HepG2 (cell line): ENCODE measurements around the gene ISG20. TPM values are rescaled to one million over a fixed set of nuclear protein-coding genes. Genes with fewer than 3 reads are reported as not detected.
A peak's percentile ranks its signal among the peaks of the same experiment; 100 is the strongest.

ENCODE experiments used
- CBX5 ChIP-seq: sonication (generic); formaldehyde crosslinking; IDR thresholded peaks from 2 replicates; pipeline ENCODE4 v1.4.0; 2020; ENCODE audit warnings: missing genetic modification reagents, borderline replicate concordance
- KDM5A ChIP-seq: fragments of 200-600 bp; sonication (generic); IDR thresholded peaks from 2 replicates; pipeline ENCODE4 v1.7.0; 2018; ENCODE audit warnings: antibody characterized with exemption, mild to moderate bottlenecking, low read length, borderline replicate concordance
- LCORL ChIP-seq, 2 experiments: fragments of 450-650 bp in 1 of 2; sonication (generic) in 1 of 2; formaldehyde crosslinking in 1 of 2; IDR thresholded peaks; 2 replicates each; pipeline versions ENCODE4 v1.5.0 to v1.6.1; 2017 to 2020; ENCODE audit warnings: antibody characterized with exemption in 1 of 2, missing genetic modification reagents in 1 of 2
- MIXL1 ChIP-seq: IDR thresholded peaks from 2 replicates; pipeline ENCODE4 v1.6.1; 2016
- NFYB ChIP-seq: sonication (generic); formaldehyde crosslinking; IDR thresholded peaks from 2 replicates; pipeline ENCODE4 v1.4.0; 2020; ENCODE audit warnings: missing genetic modification reagents
- RAD51 ChIP-seq: fragments of 450-650 bp; IDR thresholded peaks from 2 replicates; pipeline ENCODE4 v1.6.1; 2016; ENCODE audit warnings: borderline replicate concordance
- SRSF1 ChIP-seq: fragments of 200-400 bp; formaldehyde crosslinking; optimal IDR thresholded peaks from 2 replicates; pipeline ENCODE3; 2017; ENCODE audit warnings: mild to moderate bottlenecking, low read depth, low read length, moderate library complexity
- SYNCRIP ChIP-seq: fragments of 200-400 bp; formaldehyde crosslinking; IDR thresholded peaks from 2 replicates; pipeline ENCODE4 v1.6.1; 2018; ENCODE audit warnings: mild to moderate bottlenecking, low read depth, low read length; ENCODE audit not compliant: insufficient read depth
- ZNF75D ChIP-seq: sonication (generic); formaldehyde crosslinking; IDR thresholded peaks from 2 replicates; pipeline ENCODE4 v1.8.1; 2023; ENCODE audit warnings: missing genetic modification reagents, mild to moderate bottlenecking, borderline replicate concordance
- ZNF878 ChIP-seq: sonication (generic); formaldehyde crosslinking; IDR thresholded peaks from 2 replicates; pipeline ENCODE4 v1.8.1; 2023; ENCODE audit warnings: mild to moderate bottlenecking, missing genetic modification reagents, moderate library complexity
- ZXDC ChIP-seq: sonication (generic); formaldehyde crosslinking; IDR thresholded peaks from 2 replicates; pipeline ENCODE4 v1.5.0; 2020; ENCODE audit warnings: mild to moderate bottlenecking, missing genetic modification reagents
- polyA plus RNA-seq, 8 experiments: library from polyadenylated mRNA; depleted of rRNA in 3 of 8; stranded (reverse) in 7 of 8; unstranded in 1 of 8; fragments of >200 nt; fragmentation: Illumina TruSeq in 4 of 8; extraction: Trizol in 4 of 8; gene quantifications; 2 replicates each; pipeline versions ENCODE4 v1.2.1 to v1.2.3, GENCODE V29; 2011 to 2016; ENCODE audit warnings: low read depth in 4 of 8, missing spikeins in 1 of 8, mixed read lengths in 1 of 8; ENCODE audit not compliant: insufficient read depth in 1 of 8
- total RNA-seq, 5 experiments: library from RNA; depleted of rRNA; stranded (reverse); fragments of >200 nt; fragmentation: Illumina TruSeq; extraction: Trizol; gene quantifications; 2 replicates each; pipeline ENCODE4 v1.2.3, GENCODE V29; 2016; ENCODE audit warnings: low read depth in 1 of 5
- TF ChIP-seq, protein P1 (sequence below): sonication (generic); formaldehyde crosslinking; conservative IDR thresholded peaks from 2 replicates; pipeline ENCODE4 v1.4.0; 2020; ENCODE audit warnings: missing genetic modification reagents
- TF ChIP-seq, protein P2 (sequence below): sonication (generic); formaldehyde crosslinking; IDR thresholded peaks from 2 replicates; pipeline ENCODE4 v1.9.0; 2021; ENCODE audit warnings: missing genetic modification reagents, borderline replicate concordance
- TF ChIP-seq, protein P3 (sequence below): sonication (generic); formaldehyde crosslinking; IDR thresholded peaks from 2 replicates; pipeline ENCODE4 v1.5.1; 2020; ENCODE audit warnings: mild to moderate bottlenecking, missing genetic modification reagents, borderline replicate concordance

The ISG20 gene
- total and polyA plus RNA-seq, 2 of the 13 experiments (the other 11 are each of a cell fraction or from before 2014, with no cell fraction given), result 6.3 to 31.5 TPM

DNA sequence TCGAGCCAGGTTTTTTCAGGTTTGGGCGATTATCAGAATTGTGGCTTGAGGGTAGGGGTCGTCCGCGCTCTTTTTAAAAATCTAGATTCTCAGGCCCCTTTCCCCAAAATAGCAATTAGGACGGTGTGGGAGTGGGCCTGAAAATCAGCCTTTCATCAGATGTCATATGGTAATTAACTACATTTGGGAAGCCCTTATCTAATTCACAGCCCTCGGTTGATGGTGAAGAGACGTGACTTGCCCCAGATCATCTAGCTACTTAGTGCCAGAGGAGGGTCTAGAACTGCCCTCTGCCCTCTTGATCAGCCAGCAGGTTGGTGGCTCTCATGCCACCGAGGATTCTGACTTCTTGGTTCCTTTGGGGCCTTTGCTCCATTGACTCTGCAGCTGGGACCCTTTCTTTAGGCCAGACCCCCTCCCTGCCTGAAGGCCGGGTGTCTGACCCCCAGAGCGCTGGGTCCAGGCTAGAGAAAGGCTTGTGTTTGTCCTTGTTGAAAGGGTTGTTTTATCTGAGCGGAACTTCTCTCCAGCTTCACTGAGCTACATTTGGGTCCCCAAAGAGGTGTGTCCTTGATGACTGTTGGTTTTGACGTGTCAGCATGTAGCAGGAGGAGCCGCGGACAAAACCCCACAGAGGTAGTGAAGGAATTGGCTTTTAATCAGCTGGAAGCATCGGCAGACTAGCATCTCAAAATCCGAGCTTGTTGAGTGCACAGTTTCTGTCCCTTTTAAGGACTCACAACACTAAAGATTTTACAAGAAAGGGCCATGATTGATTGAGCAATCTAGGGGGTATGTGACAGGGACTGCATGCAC is 16.8 kb upstream of the ISG20 start (continued):
- TF ChIP-seq RAD51 (no peak), CBX5 (CRISPR knock-in tag) (no peak), SRSF1 (no peak), MIXL1 (no peak), KDM5A (0 out of 2 replicates have a peak, but pooled peaks have one; percentile 17), ZXDC (0 out of 2 replicates have a peak, but pooled peaks have one; percentile 56), LCORL (IDR thresholded peaks at IDR 0.05) (no peak), LCORL (CRISPR knock-in tag; IDR thresholded peaks at IDR 0.05) (peak; percentile 35; the same call in 1 of the 2 replicates), ZNF878 (0 out of 2 replicates have a peak, but pooled peaks have one; percentile 27), SYNCRIP (no peak), NFYB (no peak), ZNF75D (CRISPR knock-in tag) (0 out of 2 replicates have a peak, but pooled peaks have one; percentile 40)
- TF ChIP-seq, protein P1, sequence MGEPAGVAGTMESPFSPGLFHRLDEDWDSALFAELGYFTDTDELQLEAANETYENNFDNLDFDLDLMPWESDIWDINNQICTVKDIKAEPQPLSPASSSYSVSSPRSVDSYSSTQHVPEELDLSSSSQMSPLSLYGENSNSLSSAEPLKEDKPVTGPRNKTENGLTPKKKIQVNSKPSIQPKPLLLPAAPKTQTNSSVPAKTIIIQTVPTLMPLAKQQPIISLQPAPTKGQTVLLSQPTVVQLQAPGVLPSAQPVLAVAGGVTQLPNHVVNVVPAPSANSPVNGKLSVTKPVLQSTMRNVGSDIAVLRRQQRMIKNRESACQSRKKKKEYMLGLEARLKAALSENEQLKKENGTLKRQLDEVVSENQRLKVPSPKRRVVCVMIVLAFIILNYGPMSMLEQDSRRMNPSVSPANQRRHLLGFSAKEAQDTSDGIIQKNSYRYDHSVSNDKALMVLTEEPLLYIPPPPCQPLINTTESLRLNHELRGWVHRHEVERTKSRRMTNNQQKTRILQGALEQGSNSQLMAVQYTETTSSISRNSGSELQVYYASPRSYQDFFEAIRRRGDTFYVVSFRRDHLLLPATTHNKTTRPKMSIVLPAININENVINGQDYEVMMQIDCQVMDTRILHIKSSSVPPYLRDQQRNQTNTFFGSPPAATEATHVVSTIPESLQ (CRISPR knock-in tag), result no peak
- TF ChIP-seq, protein P2, sequence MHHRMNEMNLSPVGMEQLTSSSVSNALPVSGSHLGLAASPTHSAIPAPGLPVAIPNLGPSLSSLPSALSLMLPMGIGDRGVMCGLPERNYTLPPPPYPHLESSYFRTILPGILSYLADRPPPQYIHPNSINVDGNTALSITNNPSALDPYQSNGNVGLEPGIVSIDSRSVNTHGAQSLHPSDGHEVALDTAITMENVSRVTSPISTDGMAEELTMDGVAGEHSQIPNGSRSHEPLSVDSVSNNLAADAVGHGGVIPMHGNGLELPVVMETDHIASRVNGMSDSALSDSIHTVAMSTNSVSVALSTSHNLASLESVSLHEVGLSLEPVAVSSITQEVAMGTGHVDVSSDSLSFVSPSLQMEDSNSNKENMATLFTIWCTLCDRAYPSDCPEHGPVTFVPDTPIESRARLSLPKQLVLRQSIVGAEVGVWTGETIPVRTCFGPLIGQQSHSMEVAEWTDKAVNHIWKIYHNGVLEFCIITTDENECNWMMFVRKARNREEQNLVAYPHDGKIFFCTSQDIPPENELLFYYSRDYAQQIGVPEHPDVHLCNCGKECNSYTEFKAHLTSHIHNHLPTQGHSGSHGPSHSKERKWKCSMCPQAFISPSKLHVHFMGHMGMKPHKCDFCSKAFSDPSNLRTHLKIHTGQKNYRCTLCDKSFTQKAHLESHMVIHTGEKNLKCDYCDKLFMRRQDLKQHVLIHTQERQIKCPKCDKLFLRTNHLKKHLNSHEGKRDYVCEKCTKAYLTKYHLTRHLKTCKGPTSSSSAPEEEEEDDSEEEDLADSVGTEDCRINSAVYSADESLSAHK (CRISPR knock-in tag), result no peak
- TF ChIP-seq, protein P3, sequence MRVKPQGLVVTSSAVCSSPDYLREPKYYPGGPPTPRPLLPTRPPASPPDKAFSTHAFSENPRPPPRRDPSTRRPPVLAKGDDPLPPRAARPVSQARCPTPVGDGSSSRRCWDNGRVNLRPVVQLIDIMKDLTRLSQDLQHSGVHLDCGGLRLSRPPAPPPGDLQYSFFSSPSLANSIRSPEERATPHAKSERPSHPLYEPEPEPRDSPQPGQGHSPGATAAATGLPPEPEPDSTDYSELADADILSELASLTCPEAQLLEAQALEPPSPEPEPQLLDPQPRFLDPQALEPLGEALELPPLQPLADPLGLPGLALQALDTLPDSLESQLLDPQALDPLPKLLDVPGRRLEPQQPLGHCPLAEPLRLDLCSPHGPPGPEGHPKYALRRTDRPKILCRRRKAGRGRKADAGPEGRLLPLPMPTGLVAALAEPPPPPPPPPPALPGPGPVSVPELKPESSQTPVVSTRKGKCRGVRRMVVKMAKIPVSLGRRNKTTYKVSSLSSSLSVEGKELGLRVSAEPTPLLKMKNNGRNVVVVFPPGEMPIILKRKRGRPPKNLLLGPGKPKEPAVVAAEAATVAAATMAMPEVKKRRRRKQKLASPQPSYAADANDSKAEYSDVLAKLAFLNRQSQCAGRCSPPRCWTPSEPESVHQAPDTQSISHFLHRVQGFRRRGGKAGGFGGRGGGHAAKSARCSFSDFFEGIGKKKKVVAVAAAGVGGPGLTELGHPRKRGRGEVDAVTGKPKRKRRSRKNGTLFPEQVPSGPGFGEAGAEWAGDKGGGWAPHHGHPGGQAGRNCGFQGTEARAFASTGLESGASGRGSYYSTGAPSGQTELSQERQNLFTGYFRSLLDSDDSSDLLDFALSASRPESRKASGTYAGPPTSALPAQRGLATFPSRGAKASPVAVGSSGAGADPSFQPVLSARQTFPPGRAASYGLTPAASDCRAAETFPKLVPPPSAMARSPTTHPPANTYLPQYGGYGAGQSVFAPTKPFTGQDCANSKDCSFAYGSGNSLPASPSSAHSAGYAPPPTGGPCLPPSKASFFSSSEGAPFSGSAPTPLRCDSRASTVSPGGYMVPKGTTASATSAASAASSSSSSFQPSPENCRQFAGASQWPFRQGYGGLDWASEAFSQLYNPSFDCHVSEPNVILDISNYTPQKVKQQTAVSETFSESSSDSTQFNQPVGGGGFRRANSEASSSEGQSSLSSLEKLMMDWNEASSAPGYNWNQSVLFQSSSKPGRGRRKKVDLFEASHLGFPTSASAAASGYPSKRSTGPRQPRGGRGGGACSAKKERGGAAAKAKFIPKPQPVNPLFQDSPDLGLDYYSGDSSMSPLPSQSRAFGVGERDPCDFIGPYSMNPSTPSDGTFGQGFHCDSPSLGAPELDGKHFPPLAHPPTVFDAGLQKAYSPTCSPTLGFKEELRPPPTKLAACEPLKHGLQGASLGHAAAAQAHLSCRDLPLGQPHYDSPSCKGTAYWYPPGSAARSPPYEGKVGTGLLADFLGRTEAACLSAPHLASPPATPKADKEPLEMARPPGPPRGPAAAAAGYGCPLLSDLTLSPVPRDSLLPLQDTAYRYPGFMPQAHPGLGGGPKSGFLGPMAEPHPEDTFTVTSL, result peak; percentile 24; the same call in 1 of the 2 replicates
